ENCODE results near the gene MCTP2.

The MCTP2 gene

DNA sequence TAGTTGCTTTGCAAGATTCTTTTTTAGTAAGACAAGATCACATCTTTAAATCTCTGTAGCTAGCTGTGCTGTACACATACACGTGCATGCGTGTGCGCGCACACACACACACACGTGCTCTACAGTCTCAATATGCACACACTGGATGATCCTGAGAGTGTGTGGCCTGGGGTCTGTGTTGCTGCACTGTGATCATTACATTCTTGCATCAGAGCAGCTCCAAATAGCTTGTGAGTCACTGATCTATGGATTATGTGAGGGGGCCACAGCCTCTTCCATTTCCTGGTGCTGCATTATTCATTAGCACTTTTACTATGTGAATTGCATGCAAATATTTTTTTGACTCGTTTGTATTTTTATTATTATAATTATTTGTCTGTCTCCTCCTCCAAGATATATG, 34.6 kb downstream of the MCTP2 start:
- peaks cover 44% of the 10 kb centered on the region for H3K27me3 ChIP-seq (ENCODE audit: insufficient read depth, low read depth, severe bottlenecking)
- TF ChIP-seq, protein P1, sequence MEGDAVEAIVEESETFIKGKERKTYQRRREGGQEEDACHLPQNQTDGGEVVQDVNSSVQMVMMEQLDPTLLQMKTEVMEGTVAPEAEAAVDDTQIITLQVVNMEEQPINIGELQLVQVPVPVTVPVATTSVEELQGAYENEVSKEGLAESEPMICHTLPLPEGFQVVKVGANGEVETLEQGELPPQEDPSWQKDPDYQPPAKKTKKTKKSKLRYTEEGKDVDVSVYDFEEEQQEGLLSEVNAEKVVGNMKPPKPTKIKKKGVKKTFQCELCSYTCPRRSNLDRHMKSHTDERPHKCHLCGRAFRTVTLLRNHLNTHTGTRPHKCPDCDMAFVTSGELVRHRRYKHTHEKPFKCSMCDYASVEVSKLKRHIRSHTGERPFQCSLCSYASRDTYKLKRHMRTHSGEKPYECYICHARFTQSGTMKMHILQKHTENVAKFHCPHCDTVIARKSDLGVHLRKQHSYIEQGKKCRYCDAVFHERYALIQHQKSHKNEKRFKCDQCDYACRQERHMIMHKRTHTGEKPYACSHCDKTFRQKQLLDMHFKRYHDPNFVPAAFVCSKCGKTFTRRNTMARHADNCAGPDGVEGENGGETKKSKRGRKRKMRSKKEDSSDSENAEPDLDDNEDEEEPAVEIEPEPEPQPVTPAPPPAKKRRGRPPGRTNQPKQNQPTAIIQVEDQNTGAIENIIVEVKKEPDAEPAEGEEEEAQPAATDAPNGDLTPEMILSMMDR (IDR thresholded peaks at IDR 0.05; ENCODE audit: low read depth, low read length), result no peak
- no peak for DNase-seq

DNA sequence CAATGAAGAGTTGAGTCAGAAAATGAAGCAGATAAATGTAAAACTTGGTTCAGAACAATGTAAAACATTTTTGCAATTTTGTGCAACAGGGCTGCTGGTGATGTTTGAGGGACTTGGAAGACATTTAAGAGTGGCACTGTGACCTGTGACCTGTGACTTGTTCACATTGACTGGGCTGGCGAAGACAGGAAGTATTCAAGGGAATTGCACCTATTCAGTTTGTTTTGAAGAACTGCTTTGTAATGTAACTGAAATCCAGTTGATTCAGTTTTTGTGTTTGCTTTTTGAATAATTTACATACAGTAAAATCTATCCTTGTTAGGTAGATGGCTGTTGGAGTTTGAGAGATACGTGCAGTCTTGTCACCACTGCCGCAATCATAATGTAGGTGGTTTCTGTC, 35.4 kb downstream of the MCTP2 start:
- peaks cover 45% of the 10 kb centered on the region for H3K27me3 ChIP-seq (ENCODE audit: insufficient read depth, low read depth, severe bottlenecking)
- TF ChIP-seq, protein P1 (IDR thresholded peaks at IDR 0.05; ENCODE audit: low read depth, low read length), result no peak
- no peak overlapping the region for H3K4me3 ChIP-seq (ENCODE audit: low read depth, low read length)
- H3K9me3 ChIP-seq (ENCODE audit: severe bottlenecking), result no peaks in the 10 kb centered on the region
- H3K27ac ChIP-seq, result no peak overlapping the region
- H3K36me3 ChIP-seq, result no peaks in the 10 kb centered on the region
- DNase-seq, result no peak

More for the DNA sequence above, 34.6 kb downstream of the MCTP2 start:
- no peak overlapping the region for H3K27ac ChIP-seq
- H3K36me3 ChIP-seq, result no peaks in the 10 kb centered on the region
- H3K9me3 ChIP-seq (ENCODE audit: severe bottlenecking), result no peaks in the 10 kb centered on the region
- H3K4me3 ChIP-seq (ENCODE audit: low read depth, low read length), result no peak overlapping the region

DNA sequence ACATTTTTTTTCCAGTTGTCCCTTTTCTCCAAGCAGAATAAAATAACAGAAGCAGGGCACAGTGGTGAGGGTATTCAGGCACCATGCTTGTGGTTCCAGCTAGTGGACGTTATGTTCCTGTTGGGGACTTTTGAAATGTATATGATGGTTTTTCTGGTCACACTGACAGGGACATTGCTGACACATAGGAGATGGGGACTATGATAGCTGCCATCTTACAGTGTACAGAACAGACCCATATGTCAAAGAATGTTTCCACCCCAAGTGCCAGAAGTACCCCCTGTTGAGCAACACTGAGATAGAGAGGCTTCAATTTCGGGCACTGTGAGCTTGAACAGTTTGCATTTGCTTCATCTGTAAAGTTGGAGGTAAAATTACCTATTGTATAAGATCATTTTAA, 38.6 kb downstream of the MCTP2 start:
- DNase-seq, result no peak
- Histone ChIP-seq H3K27ac (no peak overlapping the region), H3K4me3 (ENCODE audit: low read depth, low read length) (no peak overlapping the region), H3K36me3 (no peaks in the 10 kb centered on the region), H3K9me3 (ENCODE audit: severe bottlenecking) (no peaks in the 10 kb centered on the region), H3K27me3 (ENCODE audit: insufficient read depth, low read depth, severe bottlenecking) (peaks cover 38% of the 10 kb centered on the region)
- TF ChIP-seq, protein P1 (IDR thresholded peaks at IDR 0.05; ENCODE audit: low read depth, low read length), result no peak

DNA sequence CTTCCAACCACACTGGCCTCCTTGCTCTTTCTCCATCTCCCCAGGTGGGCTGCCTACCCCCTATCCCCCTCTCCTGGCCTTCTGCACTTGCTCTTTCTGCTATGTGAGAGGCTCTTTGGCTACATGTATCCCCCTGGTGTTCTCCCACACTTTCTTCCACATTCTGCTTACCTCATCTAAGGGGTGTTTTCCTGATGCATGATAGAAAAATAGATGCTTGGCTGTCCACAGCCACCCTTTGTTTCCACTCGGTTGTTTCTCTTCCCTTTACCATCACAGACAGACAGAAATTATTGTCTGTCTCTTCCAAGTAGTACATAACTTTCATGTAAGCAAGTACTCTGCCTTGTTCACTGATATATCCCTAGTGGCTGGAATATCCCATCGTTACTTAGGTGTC, 39.2 kb downstream of the MCTP2 start:
- H3K9me3 ChIP-seq (ENCODE audit: severe bottlenecking), result no peaks in the 10 kb centered on the region
- no peak overlapping the region for H3K27ac ChIP-seq
- H3K36me3 ChIP-seq, result no peaks in the 10 kb centered on the region
- DNase-seq, result no peak
- no peak overlapping the region for H3K4me3 ChIP-seq (ENCODE audit: low read depth, low read length)
- peaks cover 33% of the 10 kb centered on the region for H3K27me3 ChIP-seq (ENCODE audit: insufficient read depth, low read depth, severe bottlenecking)
- TF ChIP-seq, protein P1 (IDR thresholded peaks at IDR 0.05; ENCODE audit: low read depth, low read length), result no peak

DNA sequence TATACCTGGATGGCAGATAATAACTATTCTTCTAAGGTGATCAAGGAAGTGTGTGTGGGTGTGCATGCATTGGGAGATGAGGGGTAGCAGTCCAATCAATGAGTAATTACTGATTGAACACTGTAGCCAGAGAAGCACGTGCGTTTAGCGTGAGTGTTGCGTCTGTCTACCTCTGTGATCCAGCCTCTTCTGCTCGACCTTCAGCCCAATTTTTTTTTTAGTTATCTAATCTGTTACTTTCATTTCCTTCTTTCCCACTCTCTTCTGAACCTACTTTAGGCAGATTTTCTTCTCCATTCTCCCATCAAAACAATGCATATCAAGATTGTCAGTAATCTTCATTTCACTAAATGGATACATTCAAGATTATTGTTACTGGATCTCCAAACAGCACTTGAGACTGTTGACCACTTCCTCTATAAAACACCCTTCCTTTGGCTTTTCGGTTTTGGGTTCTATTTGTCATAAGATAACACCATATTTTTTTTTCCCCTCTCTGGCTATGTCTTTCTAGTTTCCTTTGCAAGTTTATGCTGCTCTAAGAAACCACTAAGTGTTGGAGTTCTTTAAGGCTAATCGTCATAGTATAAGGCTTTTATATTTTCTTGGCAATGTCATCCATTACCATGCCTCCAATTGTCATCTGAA, 41.0 kb downstream of the MCTP2 start:
- Histone ChIP-seq H3K9me3 (ENCODE audit: severe bottlenecking) (no peaks in the 10 kb centered on the region), H3K27me3 (ENCODE audit: insufficient read depth, low read depth, severe bottlenecking) (peaks cover 18% of the 10 kb centered on the region), H3K36me3 (no peaks in the 10 kb centered on the region), H3K4me3 (ENCODE audit: low read depth, low read length) (no peak overlapping the region), H3K27ac (no peak overlapping the region)
- DNase-seq, result no peak
- TF ChIP-seq, protein P1 (IDR thresholded peaks at IDR 0.05; ENCODE audit: low read depth, low read length), result no peak

DNA sequence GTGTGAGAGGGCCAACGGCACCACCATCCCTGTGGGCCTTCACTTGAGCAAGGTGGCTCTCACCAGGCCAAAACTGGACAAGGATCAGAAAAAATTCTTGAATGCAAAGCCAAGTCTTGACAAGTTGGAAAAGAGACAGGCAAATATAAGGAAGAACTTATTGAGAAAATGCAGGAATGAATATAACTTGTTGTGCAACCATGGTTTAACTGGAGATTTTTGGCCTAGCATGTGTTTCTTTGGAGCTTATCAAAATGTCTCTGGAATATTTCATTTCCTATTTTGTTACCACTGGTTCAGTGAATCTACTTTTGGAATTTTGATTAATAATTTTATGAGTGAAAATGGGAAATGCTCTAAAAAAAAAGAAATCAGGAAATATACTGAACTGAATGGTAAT, 42.5 kb downstream of the MCTP2 start:
- H3K9me3 ChIP-seq (ENCODE audit: severe bottlenecking), result no peaks in the 10 kb centered on the region
- H3K4me3 ChIP-seq (ENCODE audit: low read depth, low read length), result no peak overlapping the region
- TF ChIP-seq, protein P1 (IDR thresholded peaks at IDR 0.05; ENCODE audit: low read depth, low read length), result no peak
- no peak overlapping the region for H3K27ac ChIP-seq
- H3K27me3 ChIP-seq (ENCODE audit: insufficient read depth, low read depth, severe bottlenecking), result peaks cover 19% of the 10 kb centered on the region
- no peaks in the 10 kb centered on the region for H3K36me3 ChIP-seq
- no peak for DNase-seq

All from WERI-Rb-1 (cell line).